GM18502 (cell line): ENCODE measurements around the gene GHR.

Experiments
- ATAC-seq: cut with Tn5 transposase; IDR thresholded peaks from one replicate; pipeline ENCODE4 v1.9.1; 2021; ENCODE audit warnings: mild to moderate bottlenecking; ENCODE audit not compliant: unreplicated experiment, poor library complexity

The GHR gene

DNA sequence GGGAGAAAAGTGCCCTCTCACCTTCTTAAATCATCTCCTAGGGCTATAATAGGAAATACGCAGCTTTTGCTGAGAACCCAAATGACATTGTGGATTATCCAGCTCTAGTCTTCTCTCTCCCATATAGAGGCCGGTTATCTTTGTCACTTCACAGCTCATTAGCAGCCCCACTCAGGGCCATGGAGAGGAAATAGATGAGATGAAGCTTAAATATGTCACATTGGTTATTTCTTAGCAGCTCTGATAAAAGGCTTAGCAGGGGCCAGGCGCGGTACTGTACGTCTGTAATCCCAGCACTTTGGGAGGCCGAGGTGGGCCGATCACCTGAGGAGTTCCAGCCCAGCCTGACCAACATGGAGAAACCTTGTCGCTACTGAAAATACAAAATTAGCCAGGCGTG is 90.0 kb downstream of the GHR start:
- no peak for ATAC-seq

DNA sequence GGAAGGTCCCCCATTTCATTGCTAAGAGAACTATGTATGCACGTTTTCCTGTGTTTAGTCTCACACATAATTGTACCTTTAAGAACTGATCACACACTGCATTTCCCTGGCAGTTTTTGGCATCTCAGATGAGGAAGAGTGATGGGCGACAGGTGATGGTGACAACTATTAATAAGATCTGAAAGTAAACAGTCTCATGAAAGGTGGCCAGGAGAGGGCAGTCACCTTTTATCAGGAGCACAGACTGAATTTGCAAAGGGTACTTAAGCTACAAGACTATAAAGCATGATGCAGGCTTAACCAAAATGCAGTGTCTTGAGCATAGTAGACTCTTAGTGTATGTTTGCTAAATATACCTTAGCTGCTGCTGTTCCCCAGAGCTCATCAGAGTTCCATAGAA is 91.5 kb downstream of the GHR start:
- ATAC-seq, result no peak

DNA sequence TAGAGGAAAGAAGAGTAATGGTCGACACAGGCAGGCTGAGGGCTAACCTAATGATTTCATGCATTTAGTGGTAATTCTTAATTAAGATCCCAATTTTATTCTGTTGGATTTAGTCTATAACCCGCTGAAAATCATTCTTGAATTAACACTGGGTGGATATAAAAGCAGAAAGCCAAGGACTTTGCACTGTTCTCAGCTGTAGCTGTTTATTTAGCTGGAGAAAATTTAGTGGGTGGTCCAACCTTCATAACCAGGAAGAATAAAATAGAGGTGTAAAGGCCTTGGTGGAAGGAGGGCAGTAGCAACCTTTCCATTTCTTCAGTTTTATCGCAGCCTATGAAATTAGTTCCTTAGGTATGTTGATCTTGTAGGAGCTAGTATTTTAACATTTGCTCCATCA is 92.3 kb downstream of the GHR start:
- ATAC-seq, result no peak

DNA sequence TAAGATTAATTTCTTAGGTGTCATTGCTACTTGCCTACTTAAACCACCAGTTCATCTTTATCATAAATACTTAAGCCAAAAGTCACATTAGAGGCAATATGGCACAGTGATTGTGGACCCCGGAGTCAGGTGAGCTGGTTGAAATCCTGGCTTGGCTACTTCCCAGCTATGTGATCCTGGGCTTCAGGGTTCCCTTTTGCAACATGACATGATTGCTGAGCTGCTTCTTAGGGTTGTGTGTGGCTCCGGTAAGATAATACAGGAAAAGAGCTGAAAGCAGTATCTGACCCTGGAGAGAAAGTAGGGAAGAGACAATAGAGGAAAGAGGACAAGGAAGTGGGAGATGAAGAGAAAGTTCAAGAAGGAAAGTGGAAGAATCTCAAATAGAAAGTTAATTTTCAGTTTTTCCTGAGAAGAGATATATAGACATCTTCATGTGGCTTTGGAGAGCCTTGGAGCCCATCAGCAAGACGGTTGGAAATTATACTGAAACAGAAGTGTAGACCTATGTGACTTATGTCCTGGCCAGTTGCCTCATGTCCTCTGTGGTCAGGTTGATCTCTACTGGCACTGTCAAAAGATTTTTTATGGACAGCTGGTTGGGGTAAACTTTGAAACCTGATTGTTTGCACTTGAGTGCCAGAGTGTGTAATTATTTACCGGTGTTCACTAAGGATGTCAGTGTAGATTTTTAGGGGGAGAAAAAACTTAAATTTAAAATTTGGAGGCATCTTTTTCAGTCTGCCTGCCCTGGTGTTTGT is 93.2 kb downstream of the GHR start:
- no peak for ATAC-seq

DNA sequence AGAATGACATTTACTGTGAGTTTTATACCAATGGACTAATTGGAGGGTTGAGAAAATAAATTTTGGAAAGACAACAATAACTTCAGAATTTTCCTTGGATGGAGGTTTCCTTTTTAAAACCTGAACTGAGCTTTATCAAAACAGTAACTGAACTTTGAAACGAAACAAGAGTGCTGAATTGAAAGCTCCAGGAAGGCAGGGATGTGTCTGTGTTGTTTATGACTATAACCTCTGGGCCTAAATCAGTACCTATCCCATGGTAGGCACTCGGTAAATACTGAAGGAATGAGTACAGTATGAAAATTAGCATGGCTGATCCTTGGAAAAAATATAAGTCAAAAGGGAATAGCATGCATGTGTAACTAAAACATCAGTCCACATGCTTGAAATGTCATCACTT is 93.9 kb downstream of the GHR start:
- no peak for ATAC-seq

DNA sequence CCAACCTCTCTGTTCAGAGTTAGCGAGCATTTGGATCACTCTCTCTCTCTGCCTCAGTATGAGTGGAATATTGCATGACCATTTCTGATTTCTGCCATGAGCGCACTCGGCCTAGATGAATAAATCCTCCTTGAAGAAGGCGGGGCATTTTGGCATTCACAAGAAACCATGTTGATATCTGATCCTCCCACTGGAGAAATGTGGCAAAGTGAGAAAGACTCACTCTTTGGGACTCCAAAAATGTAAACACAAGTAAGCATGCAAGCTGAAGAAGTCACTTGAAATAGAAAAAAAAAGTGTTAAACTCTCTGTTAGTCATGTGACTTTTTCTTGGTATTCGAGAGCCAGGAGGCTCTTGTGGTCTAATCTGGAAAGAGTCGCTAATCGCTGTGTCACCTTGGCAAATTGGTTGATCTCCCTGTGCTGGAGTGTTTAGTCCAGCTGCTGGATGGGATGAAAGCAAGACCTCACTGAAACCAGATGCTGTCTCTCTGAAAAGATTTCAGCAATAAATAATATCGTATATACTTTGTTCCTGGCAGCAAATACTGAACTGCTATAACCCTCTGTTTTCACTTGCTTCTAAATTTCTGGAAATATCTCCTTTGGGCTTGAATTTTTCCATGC is 95.5 kb downstream of the GHR start:
- no peak for ATAC-seq

DNA sequence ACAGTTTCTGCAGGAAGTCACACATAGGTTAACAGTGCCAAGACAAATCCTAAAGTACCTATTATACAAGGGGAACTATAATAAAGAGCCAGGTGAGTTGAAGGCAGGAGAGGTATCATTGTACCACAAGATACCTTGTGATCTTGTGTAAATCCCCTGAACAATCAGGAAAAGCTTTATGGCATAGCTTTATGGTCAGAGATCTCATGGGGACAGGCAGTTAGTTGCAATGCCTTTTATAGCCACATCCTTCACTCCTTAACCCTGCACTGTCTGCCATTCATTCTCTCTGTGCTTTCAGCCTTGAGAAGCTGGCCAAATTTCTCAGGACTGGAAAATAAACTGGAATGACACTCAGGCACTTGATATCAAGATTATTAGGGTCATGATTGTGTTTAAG is 97.0 kb downstream of the GHR start:
- ATAC-seq, result no peak

DNA sequence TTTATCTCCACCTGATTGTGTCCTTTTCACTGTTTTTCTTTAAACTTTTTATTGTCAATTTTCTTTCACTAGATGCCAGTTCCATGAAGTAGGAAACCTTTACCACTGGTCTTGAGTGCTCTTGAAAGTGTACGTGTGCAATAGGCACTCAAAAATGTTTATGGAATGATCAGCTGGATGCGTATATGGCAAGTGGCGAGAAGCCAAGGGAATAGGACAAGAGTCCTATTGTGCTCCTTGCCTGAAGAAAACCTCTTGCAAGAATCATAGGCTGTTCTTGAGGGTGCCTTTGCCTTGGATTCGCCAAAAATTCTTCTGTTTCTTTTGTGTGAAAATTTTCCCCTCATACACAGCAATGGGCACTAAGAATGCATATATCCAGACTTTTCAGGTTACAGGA is 97.7 kb downstream of the GHR start:
- ATAC-seq, result no peak

DNA sequence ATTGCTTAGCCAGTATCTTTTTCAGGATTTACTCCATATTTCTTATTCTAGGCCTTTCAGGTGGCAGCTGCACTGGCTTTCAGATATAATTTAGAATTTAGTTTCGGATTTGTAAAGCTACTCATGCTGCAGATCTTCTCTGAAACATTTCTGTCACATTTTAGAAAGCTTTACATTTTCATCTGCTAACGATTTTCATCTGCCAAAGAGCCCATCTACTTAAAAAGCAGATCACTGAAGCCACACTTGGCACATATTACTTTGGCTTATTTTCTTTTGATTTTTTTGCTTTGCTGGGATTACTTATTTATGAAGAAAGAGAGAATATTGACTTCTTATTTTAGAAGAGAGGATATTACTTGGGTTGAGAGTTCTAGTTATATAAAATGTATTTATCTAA is 98.2 kb downstream of the GHR start:
- no peak for ATAC-seq

DNA sequence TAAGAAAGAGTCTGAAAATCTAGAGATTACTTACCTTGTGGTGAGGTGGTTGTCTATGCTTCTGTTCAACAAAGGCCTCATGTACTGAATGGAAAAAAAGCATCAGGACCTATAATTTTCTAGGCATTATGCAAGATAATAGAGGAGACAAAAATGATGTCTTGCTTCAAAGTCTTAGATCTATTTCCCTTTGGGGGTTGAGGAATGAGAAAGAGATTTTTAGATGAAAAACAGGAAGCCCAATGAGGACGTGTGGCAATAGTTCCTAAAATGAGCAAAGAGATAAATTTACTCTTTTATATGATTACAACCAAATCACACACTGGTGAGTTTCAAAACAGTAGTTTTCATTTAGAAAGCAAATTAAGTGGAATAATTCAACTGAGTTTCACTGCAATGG is 99.5 kb downstream of the GHR start:
- ATAC-seq, result no peak

DNA sequence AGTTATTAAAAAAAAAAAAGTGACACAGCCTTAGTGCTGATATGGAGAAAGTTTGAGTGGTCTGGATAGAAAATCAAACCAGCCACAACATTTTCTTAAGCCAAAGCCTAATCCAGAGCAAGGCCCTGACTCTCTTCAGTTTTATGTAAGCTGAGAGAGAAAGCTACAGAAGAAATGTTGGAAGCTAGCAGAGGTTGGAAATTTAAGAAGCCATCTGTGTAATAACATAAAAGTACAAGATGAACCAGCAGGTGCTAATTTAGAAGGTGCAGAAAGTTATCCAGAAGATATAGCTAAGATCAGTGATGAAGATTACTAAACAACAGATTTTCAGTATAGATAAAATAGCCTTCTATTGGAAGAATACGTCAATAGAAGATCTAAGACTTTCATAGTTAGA is 102.9 kb downstream of the GHR start:
- ATAC-seq, result no peak

DNA sequence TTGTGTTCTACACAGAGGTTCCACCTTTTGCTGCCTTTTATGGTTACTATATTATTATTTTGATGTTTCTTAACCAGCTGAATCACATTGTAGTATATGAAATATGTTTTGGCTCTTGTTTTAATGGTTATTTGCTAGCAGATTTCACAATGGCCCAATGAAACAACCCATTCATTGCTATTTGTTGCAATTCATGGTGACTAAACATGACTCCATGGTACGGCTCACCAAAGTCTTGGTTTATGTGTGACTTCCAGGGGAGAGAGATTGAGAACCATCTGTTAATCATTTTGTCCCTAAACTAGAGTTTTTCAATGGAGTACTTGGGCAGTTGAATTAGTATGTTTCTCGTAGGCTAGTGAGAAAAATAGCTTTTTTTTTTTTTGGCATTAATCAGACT is 108.4 kb downstream of the GHR start:
- ATAC-seq, result no peak

DNA sequence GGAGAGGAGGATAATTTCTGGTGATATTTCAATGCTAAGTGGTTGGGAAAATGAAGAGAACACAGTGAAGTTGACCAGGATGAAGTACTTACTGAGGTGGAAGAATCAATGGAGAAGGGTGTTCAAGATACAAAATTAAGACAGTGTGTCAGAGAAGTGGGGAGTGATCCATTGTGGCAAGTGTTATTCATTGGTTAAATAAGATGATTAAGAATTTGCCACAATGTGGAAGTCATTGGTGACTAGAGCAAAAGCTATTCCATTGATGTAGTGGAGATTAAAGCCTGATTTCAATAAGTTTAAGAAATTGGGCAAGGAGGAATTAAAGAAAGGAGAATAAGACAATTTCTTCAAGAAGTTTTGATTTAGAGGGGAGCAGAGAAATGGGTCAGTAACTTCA is 118.9 kb downstream of the GHR start:
- no peak for ATAC-seq

DNA sequence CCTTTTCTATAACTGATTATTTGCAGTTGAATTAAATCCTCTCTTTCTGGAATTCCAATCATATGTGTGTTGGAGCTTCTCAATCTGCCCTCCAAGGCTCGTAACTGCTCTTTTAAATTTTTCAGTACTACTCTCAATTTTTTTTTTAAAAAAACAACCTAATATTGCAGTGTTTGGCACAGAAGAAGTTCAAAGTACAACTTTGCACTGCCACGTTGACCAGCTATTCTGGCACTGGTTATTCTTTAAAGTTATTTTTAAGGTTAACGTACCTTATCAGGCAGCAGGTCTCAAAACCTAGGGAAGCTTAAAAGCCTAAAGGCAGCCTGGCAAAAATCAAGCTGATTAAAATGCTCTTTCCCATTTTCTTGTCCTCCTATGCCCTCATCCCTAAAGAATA is 120.5 kb downstream of the GHR start:
- ATAC-seq, result no peak

DNA sequence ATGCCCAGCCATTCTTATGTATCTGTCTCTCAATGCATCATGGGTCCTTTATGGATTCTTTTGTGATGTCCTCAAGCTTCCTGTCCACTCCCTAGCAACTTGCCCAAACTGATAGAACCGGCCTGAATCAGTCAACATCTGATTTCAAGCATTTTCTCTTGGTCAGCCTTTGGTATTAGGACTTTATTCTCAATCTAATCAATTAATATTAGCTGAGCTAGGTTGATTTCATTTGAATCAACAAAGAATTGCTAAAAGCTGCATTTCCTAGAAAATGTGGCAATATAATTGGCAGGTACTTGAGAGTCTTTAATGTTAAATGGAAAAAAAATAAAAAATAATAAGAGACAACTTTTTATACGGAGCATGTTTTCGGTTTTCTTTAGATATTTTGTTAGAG is 121.8 kb downstream of the GHR start:
- ATAC-seq, result no peak

DNA sequence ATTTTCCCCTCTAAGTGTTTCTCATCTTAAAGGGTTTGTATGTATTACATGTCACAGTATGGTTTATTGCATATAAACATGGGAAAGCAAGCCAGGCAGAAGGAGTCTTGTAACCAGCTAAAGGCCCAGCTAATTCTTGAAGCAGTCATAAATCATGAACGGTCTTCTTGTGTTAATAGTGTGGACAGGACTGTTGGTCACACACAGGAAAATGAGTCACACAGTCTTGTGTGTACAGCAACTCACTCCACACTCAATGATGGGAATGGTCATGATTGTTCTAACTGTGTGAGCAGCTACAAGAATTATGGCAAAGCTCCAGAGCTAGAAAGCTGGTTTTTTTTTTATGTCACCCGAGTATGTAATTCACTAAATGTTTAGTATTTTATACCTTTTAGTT is 123.9 kb downstream of the GHR start:
- no peak for ATAC-seq

DNA sequence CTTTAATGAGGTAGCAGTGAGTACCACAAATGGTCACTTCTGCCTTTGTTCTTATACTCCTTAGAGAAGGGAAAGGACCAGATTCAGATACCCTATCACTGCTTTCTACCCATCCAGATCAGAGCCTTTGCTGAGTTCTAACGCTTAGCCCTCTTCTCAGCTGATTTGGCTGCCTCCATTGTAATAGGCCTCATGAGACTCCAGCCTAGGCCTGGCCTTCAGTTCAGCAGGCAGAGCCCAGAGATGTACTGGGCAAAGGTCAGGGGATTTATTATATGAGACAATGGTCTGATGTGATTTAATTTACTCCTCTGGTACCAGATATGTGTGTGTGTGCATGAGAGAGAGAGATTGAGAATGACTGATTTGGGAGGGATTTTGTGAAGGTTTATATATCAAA is 124.7 kb downstream of the GHR start:
- no peak for ATAC-seq

DNA sequence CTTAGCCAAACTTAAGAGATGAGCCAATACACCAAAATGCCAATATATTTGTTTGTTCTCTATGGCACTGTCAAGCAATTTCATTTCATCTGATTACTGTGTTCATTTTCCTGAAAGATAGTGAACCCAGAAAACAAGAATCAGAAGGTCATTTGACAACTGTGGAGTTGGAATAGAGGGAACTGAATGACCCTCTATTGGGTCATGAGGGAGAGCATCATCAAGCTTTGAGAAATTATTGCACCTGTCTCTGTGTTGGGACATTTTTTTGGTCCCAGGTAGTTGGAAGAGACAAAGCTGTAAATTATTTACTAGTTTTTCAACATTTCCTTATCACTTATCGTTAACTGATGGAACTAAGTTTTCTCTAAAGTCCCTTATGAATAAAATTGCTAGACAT is 129.4 kb downstream of the GHR start:
- no peak for ATAC-seq

DNA sequence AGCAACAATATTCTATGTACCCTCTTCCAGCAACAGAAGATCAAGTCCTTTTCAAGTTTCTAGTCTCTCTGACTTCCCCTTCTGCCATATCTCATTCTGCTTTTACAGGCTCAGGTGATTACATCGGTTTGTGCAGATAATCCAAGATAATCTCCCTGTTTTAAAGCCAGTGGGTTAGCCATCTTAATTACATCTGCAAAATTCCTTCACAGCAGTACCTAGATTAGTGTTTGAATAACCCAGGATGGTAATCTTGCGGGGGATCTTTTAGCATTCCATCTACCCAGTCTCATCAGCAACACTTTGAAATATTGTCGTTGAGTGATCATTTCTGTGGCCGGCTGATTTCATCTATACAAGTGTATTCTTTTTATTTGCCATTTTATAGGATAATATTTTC is 130.2 kb downstream of the GHR start:
- ATAC-seq, result no peak

DNA sequence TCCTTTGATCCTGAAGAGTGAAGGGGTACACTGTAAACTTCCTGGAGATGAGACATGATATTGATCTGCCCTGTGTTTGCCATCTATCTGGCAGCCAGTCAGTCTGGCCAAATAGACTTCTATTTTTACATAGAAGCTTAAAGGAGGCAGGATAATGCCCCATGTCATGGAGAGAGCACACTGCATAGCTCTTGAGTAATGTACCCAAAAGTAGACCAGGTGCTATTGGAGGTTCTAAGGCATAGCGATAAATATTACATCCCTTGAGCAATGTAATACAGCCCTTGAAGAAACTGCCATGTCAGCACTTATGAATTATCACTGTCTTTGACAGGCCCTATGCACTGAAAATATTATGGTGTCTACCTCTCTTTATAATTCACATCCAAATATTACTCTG is 131.8 kb downstream of the GHR start:
- no peak for ATAC-seq

DNA sequence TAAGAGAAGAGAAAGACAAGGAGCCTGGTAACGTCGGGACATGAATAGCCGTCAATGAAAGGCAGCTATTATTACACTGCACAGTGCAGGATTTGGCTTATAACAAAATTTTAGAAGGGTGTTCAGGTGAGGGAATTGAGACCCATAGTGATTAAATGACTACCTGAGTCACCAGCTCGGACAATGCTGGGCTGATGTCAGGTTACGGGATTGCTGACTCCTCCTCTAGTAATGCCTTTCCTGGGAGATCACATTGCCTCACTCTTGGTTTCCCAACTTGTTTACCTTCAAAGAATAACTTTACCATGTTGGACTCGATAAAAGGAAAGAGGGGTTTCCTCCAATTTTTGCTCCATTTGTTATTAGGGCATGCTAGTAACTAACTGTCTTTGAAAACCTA is 132.6 kb downstream of the GHR start:
- ATAC-seq, result no peak

DNA sequence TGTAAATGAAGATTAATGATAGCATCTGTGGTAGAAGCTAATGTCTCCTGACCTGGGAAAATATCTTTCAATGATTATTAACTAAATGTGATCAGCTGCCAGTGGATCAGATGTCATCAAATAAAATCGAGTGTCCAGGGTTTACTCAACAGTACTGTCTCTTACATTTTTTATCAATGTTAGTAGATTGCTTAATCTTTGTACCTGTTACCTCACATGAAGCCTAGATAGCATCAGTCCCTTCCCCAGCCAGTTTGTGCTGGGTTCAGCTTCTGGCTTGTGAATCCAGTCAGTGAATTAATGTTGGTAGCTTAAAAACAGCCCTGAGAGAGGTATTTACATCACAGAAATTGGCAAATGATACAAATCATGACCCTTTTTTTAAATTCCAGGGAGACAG is 134.4 kb downstream of the GHR start:
- no peak for ATAC-seq
